ENCODE results near the gene LRRC46. TPM values are rescaled to one million over a fixed set of nuclear protein-coding genes. Genes with fewer than 3 reads are reported as not detected.

Gene LRRC46
- total RNA-seq, 3 donors from 2014 or later (not counting 1 experiment from before 2014, with no cell fraction given): 1.7 to 3.1 (median 2.7) TPM

DNA sequence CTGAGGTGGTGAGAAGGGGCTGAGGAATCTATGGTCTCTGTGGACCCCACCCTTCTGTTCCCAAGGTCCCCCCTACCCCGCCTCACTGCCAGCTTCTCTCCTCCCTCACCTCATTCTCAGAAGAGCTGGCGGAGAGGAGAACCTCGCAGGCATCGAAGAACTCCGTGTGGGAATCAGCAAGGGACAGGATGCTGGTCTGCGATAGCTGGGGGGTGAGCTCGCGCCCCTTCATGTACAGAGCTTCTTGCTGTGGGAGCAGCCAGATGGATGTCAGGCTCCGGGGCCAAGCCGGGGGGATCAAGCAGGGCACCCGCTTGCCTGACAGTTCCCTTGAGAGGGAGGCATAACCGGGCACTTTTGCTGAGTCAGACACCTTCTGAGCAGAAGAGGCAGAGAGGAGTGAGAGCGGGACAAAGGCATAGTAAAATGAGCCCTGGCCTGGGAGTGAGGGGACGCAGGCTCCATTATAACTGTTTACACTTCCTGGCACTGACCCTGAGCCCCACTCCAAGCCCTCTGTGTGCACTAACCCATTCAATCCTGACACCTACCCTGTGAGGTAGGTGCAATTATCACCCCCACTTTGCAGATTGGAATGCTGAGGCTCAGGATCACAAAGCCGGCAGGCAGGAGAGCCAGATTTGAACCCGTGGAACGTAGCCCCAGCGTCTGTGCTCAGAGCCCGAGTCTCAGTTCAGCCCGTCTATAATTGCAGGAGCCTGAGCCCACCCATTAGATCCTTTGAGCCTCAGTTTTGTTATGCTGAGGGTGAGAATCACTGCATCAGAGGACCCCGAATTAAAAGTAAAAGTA lies 16.2 kb upstream of the LRRC46 start:
- peaks cover 13% of the 10 kb centered on the region for H3K4me1 ChIP-seq (ENCODE audit: control insufficient read depth, insufficient read depth, low read length)
- H3K27ac Mint-ChIP-seq: peak overlapping the region in 1 of 2 donors; percentile 11
- H3K4me3 ChIP-seq (ENCODE audit: low read length): no peak overlapping the region
- H3K9me3 Mint-ChIP-seq: no peaks in the 10 kb centered on the region
- H3K4me3 Mint-ChIP-seq: no peak overlapping the region
- intact Hi-C loops (cut with micrococcal nuclease): no loop called here
- H3K9me3 ChIP-seq (ENCODE audit: control insufficient read depth, insufficient read depth, low read length): no peaks in the 10 kb centered on the region
- ATAC-seq (no peak), DNase-seq (no peak)
- TF ChIP-seq, protein P1, sequence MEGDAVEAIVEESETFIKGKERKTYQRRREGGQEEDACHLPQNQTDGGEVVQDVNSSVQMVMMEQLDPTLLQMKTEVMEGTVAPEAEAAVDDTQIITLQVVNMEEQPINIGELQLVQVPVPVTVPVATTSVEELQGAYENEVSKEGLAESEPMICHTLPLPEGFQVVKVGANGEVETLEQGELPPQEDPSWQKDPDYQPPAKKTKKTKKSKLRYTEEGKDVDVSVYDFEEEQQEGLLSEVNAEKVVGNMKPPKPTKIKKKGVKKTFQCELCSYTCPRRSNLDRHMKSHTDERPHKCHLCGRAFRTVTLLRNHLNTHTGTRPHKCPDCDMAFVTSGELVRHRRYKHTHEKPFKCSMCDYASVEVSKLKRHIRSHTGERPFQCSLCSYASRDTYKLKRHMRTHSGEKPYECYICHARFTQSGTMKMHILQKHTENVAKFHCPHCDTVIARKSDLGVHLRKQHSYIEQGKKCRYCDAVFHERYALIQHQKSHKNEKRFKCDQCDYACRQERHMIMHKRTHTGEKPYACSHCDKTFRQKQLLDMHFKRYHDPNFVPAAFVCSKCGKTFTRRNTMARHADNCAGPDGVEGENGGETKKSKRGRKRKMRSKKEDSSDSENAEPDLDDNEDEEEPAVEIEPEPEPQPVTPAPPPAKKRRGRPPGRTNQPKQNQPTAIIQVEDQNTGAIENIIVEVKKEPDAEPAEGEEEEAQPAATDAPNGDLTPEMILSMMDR (IDR thresholded peaks at IDR 0.05): no peak
- peaks cover 22 to 43% of the 10 kb centered on the region in 2 donors for H3K4me1 Mint-ChIP-seq
- H3K27me3 ChIP-seq (ENCODE audit: control insufficient read depth, insufficient read depth, low read length): no peaks in the 10 kb centered on the region
- WGBS (ENCODE audit: insufficient coverage): 97% methylated on average over 20 of the region's 21 CpGs
- peaks cover 70% of the 10 kb centered on the region for H3K36me3 ChIP-seq (ENCODE audit: control insufficient read depth, insufficient read depth, low read length)
- H3K27ac ChIP-seq (ENCODE audit: low read length): no peak overlapping the region
- no peaks in the 10 kb centered on the region for H3K27me3 Mint-ChIP-seq (ENCODE audit: low read depth in 2 of 2)
- H3K36me3 Mint-ChIP-seq: peaks cover 16% of the 10 kb centered on the region

DNA sequence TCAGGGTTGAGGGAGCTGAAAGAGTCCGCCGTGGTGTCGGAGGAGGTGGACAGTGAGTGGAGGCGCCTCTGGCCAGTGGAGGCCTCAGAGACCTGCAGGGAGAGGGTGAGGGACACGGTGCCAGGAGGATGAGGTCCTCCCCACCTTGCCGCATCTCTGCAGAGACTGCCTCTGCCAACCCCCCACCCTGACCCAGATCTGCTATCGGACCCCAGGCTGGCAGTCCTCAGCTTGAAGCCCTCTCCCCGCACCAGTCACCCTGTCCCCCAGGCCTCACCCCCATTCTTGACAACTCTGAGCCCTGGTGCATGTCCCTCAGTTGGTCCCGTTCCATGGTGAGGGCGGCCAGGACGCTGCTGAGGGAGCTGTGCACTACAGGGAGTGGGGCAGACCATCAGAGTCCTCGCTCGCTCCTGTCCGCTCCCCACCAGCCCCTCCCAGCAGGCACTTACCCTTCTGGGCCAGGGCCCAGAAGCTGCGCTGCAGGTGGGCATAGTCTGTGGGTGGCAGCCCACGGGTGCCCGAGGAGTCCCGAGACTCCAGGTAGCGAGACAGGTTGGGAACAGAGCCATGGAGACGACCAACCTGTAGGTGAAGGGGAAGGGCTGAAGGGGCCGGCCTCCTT lies 15.2 kb upstream of the LRRC46 start:
- Mint-ChIP-seq H3K4me1 (peaks cover 24 to 43% of the 10 kb centered on the region in 2 donors), H3K27ac (no peak overlapping the region), H3K4me3 (no peak overlapping the region), H3K27me3 (ENCODE audit: low read depth in 2 of 2) (no peaks in the 10 kb centered on the region), H3K9me3 (no peaks in the 10 kb centered on the region), H3K36me3 (peaks cover 15% of the 10 kb centered on the region)
- DNase-seq (no peak), ATAC-seq (no peak)
- Histone ChIP-seq H3K36me3 (ENCODE audit: control insufficient read depth, insufficient read depth, low read length) (peaks cover 63% of the 10 kb centered on the region), H3K27ac (ENCODE audit: low read length) (no peak overlapping the region), H3K4me3 (ENCODE audit: low read length) (no peak overlapping the region), H3K27me3 (ENCODE audit: control insufficient read depth, insufficient read depth, low read length) (no peaks in the 10 kb centered on the region), H3K9me3 (ENCODE audit: control insufficient read depth, insufficient read depth, low read length) (no peaks in the 10 kb centered on the region), H3K4me1 (ENCODE audit: control insufficient read depth, insufficient read depth, low read length) (peaks cover 13% of the 10 kb centered on the region)
- WGBS (ENCODE audit: insufficient coverage): 99% methylated on average over 21 of the region's 21 CpGs
- intact Hi-C loops (cut with micrococcal nuclease): no loop called here
- TF ChIP-seq, protein P1 (IDR thresholded peaks at IDR 0.05): no peak

DNA sequence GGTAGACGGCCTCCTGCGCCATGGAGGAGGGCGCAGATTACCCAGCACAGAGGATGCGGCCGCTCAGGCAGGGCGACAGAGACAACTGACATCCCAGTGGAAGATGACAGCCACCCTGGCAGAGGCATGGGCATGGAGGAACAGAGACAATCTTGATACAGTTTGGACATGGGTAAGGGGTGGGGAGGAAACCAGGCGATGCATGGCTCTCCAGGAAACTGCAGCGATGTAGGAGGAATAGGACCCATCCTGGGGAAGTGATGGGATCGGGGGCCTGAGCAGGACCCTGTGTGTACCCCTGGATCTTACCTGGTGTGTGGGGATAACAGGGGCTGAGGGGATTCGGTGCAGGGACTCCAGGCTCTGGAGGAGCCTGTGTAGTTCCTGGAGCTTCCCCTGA lies 14.5 kb upstream of the LRRC46 start:
- peaks cover 20% of the 10 kb centered on the region for H3K4me1 ChIP-seq (ENCODE audit: control insufficient read depth, insufficient read depth, low read length)
- peaks cover 25 to 43% of the 10 kb centered on the region in 2 donors for H3K4me1 Mint-ChIP-seq
- H3K4me3 Mint-ChIP-seq: no peak overlapping the region
- no peaks in the 10 kb centered on the region for H3K27me3 Mint-ChIP-seq (ENCODE audit: low read depth in 2 of 2)
- ATAC-seq (no peak), DNase-seq (no peak)
- intact Hi-C loops (cut with micrococcal nuclease): no loop called here
- TF ChIP-seq, protein P1 (IDR thresholded peaks at IDR 0.05): no peak
- WGBS (ENCODE audit: insufficient coverage): 97% methylated on average over 10 of the region's 10 CpGs
- H3K9me3 ChIP-seq (ENCODE audit: control insufficient read depth, insufficient read depth, low read length): no peaks in the 10 kb centered on the region
- H3K36me3 ChIP-seq (ENCODE audit: control insufficient read depth, insufficient read depth, low read length): peaks cover 61% of the 10 kb centered on the region
- peaks cover 9% of the 10 kb centered on the region for H3K36me3 Mint-ChIP-seq
- no peak overlapping the region for H3K27ac Mint-ChIP-seq
- H3K27ac ChIP-seq (ENCODE audit: low read length): no peak overlapping the region
- H3K27me3 ChIP-seq (ENCODE audit: control insufficient read depth, insufficient read depth, low read length): no peaks in the 10 kb centered on the region
- H3K9me3 Mint-ChIP-seq: no peaks in the 10 kb centered on the region
- no peak overlapping the region for H3K4me3 ChIP-seq (ENCODE audit: low read length)

Measured in natural killer cell (primary cell).